Activated T-helper 9 cell treated with anti-CD3 and anti-CD28 coated beads, Interleukin-2, amount 50 U/mL, for 16 hours (primary cell): ENCODE measurements around the gene STPG3.
"Not testable (repeated sequence)": the region's sequence is repeated elsewhere in the genome, so short reads cannot be mapped to it uniquely, and the experiment has no call there.

Experiments
- DNase-seq: peaks from one replicate; pipeline ENCODE4 v3.0.0-alpha.2; 2020; ENCODE audit warnings: low read depth

Gene STPG3

DNA sequence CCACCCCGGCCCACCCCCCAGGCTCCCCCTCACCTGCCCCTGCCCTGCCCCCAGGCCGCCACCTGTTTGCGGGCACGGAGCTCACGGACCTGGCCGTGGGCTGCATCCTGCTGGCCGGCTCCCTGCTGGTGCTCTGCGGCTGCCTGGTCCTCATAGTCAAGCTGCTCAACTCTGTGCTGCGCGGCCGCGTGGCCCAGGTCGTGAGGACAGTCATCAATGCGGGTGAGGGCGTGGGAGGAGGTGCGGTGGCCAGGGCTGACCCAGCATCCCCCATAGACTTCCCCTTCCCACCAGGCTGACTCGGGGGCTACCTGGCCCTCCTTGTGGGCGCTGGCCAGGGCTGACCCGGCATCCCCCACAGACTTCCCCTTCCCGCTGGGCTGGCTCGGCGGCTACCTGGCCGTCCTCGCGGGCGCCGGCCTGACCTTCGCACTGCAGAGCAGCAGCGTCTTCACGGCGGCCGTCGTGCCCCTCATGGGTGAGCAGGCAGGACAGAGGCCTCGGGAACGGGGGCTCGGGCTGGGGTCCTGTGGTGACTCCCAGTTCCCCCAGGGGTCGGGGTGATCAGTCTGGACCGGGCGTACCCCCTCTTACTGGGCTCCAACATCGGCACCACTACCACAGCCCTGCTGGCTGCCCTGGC lies 16.9 kb upstream of the STPG3 start:
- no peak for DNase-seq

DNA sequence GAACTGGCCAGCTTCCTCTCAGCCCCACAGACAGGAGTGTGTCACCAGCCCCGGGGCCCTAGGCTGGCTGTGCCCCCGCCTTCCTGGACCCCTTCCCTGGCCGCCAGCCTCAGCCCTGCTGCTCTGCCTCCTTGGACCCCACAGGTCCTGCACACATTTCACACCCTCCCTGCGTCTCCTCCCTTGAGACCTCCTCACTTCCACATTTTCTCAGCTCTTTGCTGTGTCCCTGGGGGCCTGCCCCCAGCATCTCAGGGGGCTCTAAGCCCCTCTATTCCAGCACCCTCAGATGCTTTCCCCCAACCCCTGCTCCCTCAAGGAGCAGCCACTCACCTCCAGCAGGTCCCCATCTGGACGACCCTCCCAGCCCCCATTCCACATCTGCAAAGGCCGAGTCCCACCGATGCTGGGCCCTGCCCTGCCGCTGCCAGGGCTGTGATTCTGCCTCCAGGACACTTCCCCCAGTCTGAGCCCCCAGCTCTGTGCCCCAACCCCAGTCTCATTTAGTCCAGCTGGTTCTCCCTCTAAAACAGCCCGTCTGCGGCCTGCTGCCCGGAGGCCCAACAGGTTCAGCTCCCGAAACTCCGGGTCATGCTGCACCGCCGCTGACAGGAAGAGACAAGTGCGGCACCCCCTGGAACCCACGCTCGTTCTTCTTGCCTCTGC lies 16.2 kb upstream of the STPG3 start:
- DNase-seq = no peak

DNA sequence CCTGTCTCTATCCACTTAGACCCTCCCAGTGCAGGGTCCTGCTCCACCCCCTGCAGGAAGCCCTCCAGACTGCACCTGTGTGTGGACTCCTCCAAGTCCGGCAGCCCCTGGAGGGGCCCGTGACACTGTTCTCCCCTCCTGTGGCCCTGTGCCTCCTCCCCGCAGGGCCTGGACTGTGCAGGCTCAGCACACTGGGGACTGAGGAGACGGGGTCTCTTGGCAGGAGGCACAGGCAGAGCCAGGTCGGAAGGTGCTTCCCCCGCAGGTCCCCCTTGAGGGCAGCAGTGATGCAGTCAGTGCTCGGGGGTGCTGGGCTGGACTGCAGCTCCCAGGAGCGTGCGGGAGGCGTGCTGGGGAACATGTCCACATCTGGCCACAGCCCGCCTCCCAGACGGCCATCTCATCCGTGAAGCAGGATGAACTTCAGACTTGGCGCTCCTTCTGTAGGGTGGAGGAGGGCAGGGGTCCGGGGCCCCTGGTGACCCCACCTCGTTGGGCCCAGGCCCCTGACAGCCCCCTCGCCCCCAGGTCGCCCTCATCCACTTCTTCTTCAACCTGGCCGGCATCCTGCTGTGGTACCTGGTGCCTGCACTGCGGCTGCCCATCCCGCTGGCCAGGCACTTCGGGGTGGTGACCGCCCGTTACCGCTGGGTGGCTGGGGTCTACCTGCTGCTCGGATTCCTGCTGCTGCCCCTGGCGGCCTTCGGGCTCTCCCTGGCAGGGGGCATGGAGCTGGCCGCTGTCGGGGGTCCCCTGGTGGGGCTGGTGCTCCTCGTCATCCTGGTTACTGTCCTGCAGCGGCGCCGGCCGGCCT lies 15.5 kb upstream of the STPG3 start:
- no peak for DNase-seq

DNA sequence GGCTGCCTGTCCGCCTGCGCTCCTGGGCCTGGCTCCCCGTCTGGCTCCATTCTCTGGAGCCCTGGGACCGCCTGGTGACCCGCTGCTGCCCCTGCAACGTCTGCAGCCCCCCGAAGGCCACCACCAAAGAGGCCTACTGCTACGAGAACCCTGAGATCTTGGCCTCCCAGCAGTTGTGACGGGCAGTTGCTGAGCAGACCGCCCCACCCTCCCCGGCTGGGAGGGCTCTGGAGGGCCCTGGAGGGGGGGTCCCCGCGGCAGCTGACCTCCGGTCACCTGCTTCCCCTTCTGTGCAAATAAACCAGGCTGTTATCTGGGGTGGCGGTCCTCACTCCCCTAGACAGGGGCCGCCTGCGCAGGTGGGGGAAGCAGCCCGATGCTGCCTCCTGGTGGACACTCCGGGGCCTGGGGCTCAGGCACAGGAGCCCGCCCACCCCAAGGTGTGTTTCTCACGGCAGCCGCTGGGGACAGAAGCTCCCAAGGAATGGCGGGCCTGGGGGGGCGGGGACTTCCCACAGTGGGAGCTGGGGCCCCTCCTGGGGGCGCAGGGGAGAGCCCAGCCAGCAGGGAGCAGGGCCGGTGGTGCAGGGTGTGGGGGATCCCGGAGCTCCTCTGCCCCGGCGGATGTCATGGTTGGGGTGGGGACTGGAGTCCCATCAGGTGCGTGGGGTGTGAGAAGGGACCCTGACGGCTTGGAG lies 14.7 kb upstream of the STPG3 start:
- DNase-seq = peak; percentile 85

DNA sequence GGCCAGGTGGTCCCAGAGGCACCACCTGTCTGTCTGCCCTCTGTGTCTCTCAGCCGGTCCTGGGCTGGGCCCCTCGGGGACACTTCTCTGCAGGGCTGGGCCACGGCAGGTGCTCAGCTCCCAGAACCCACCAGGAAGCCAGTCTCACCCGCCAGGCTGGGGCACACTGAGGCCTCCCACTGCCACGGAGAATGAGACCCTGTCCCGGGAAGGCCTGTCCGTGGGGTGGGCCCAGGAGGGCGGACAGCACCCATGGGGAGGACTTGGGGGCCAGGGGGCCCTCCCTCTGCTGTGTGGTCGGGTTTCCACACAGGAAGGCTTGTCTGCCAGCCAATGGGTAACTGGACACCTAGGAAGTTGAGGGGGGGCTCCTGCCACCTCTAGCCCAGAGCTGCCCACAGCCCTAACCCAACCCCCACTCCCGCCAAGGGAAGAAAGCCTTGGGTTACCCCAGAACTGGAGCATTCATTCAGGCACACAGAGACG lies 14.1 kb upstream of the STPG3 start:
- no peak for DNase-seq

DNA sequence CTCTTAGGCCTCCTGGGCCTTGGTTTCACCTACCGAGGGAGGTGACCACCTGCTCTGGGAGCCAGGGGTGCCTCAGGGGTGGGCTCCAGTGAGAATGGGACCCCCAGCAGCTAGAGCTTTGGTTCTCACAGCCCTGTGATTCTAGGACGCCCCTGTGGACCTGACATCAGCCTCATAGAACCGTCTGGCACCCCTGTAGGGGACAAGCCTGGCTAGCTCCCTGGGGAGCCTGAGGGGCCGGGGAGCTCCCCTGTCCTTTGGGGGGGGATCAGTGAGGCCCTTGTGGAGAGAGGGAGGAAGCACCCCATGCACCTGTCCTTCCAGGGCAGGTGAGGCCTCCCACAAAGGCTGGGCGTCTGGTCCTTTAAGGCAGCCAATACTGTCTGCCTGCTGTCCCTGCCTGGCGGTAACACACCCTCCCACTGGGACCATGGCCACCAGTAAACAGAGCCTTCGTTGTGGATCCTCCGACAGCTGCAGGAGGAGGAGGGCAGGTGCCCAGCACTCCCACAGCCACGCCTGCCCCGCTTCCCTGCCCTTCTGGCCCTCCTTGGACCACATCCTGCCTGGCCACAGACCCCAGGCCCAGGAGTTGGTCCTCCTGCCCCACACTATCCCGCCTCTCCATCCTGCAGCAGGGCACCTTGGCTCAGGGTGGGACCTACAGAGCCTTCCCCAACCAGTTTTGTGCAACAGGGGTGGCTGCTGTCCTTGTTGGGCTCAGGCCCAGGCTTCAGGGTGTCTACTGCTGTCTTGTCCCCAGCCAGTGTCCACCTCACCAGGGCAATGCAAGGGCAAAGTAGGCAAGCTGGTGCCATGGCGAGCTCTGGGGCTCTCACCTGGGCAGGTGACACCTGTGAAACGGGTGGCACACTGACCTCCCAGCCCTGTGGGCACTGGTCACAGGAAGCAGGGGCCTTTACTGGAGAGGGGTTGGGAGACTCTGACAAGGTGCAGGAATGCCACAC lies 13.0 kb upstream of the STPG3 start:
- no peak for DNase-seq

DNA sequence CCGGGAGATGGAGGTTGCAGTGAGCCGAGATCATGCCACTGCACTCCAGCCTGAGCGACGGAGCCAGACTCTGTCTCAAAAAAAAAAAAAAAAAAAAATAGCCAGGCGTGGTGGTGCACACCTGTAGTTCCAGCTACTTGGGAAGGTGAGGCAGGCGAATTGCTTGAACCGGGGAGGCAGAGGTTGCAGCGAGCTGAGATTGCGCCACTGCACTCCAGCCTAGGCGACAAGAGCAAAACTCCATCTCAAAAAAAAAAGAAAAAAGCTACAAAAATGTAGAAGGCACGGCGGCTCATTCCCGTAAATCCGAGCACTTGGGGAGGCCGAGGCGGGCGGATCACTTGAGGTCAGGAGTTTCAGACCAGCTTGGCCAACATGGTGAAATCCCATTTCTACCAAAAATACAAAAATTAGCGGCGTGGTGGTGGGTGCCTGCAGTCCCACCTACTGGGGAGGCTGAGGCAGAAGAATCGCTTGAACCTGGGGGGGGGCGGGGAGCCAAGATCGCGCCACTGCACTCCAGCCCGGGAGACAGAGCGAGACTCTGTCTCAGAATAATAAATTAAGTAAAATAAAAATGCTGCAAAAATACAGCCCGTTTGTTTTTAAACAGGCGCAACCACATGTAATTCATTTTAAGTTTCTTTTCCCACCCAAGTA lies 11.4 kb upstream of the STPG3 start:
- not testable (repeated sequence) for DNase-seq

DNA sequence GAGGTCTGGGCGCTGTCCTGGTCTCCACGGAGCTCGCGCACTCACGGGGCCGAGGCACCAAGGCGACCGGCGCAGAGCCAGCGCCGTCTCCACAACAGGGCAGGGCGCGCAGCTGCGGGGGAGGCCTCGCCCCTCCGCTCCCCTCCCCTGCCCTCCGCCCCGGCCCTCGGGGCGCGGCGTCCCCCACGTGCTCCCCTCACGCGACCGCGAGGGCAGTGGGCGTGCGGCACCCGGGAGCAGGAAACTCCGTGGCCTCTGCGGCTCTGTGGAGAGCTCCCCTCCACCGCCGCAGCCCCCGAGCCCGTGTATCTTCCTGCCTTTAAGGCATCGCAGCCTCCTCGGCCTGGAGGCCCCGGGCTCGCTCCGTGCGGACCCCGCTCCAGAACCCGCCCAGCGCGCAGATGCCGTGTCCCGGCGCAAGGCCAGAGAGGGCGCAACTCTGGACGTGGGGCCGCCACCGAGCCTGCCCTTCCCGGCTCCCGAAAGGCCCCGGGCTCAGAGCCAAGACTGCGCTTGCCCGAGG lies 10.7 kb upstream of the STPG3 start:
- DNase-seq = peak; percentile 59

DNA sequence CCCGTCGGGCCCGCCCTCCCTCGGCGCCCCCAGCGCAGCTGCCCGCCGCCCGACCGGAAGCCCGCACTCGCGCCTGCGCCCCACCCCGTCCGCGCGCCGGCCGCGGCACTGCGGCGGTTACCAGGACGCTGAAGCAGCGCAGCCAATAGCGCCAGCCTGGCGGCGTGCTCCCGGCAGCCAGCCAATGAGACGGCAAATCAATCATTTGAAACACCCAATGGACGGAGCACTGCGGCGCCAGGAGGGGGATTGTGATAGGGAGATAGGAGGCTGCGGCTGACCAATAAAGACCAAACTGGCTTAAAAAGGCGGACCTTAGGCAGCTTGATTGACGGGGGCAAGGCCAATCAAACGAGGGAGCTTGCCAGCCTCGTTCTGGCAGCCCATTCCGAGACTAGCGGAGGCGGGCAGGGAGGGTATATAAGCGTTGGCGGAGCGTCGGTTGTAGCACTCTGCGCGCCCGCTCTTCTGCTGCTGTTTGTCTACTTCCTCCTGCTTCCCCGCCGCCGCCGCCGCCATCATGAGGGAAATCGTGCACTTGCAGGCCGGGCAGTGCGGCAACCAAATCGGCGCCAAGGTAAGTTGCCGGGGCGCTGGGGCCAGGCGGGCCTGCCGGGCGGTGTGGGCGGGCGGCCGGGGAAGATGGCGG lies 10.1 kb upstream of the STPG3 start, which contains the start of gene TUBB4B:
TUBB4B (plus strand) TSS at position 447 of the 649 bp plus-strand sequence; CDS start at position 521, 74 bp downstream.
- peak; percentile 95 for DNase-seq

DNA sequence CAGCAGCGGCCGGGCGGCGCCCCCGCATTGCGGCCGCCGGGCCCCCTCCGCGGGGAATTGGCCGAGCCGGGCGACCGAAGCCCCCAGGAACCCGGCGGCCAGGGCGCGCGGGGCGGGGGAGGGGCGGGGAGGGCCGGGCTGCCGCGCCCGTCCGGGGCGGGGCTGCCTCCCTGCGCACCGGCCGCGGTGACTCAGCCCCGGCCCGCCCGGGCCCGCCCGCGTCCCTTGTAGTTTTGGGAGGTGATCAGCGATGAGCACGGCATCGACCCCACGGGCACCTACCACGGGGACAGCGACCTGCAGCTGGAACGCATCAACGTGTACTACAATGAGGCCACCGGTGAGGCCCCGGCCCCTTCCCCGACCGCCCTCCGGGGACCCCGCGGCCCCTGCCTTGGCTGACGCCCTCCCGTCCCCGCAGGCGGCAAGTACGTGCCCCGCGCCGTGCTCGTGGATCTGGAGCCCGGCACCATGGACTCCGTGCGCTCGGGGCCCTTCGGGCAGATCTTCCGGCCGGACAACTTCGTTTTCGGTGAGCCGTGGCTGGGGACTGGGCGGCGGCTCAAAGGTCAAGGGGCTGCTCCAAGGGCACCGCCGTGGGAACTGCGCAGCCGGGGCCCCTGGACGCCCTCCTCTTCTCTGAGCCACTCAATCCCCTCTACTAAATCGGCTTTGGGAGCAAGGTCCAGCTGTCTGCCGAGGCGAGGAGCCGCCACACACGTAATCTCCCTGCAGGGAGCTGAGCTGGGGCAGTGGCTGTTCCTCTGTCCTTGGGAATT lies 9.4 kb upstream of the STPG3 start:
- peak; percentile 64 for DNase-seq

DNA sequence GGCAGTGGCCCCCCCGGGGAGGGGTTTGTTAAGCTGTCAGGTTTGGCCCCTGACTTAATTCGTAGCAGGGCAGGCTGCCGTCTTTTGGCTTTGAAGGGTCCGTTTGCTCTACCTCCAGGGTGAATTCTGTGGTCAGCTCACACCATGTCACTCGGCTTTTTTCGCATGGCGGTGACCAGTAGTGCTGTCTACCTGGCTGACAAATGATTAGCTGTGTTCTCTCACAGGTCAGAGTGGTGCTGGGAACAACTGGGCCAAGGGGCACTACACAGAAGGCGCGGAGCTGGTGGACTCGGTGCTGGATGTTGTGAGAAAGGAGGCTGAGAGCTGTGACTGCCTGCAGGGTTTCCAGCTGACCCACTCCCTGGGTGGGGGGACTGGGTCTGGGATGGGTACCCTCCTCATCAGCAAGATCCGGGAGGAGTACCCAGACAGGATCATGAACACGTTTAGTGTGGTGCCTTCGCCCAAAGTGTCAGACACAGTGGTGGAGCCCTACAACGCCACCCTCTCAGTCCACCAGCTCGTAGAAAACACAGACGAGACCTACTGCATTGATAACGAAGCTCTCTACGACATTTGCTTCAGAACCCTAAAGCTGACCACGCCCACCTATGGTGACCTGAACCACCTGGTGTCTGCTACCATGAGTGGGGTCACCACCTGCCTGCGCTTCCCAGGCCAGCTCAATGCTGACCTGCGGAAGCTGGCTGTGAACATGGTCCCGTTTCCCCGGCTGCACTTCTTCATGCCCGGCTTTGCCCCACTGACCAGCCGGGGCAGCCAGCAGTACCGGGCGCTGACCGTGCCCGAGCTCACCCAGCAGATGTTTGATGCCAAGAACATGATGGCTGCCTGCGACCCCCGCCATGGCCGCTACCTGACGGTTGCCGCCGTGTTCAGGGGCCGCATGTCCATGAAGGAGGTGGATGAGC lies 8.6 kb upstream of the STPG3 start:
- DNase-seq = no peak

DNA sequence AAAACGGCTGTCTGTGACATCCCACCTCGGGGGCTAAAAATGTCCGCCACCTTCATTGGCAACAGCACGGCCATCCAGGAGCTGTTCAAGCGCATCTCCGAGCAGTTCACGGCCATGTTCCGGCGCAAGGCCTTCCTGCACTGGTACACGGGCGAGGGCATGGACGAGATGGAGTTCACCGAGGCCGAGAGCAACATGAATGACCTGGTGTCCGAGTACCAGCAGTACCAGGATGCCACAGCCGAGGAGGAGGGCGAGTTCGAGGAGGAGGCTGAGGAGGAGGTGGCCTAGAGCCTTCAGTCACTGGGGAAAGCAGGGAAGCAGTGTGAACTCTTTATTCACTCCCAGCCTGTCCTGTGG lies 7.8 kb upstream of the STPG3 start:
- DNase-seq = not testable (repeated sequence)

DNA sequence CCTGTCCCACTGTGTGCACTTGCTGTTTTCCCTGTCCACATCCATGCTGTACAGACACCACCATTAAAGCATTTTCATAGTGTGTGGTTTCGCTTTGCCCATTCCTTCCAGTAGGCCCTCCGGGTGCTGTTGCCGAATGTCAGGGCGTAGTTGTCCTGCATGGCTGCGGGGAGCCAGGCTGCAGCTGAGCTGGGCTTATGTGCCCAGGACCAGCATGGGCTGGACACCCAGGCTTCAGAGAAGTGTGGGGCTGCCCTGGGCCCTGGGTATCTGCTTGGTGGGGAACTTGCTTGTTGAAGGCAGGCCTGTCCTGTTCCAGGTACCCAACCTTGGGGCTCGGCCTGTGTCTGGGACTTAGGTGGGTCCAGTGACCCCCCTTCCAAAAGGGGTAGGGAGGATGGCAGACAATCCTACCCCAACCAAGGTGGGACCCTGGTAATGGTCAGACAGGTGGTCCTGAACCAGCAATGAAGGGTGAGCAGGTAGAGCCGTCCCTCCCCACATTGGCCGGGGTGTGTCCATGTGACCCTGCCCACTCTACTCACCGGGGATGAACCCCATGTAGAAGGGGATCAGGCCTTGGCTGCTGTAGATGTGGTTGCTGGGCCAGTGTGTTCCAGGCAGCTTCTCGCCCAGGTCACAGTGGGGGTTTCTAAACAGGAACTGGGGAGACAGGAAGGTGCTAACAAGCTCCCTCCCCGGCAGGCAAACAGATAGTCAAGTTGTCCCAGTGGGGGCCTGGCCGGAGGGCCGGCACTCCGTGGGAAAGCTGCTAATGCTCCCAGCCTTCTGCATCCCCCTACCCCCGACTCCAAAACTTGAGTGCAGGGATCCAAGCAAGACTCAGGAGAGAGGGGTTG lies 7.2 kb upstream of the STPG3 start:
- no peak for DNase-seq

DNA sequence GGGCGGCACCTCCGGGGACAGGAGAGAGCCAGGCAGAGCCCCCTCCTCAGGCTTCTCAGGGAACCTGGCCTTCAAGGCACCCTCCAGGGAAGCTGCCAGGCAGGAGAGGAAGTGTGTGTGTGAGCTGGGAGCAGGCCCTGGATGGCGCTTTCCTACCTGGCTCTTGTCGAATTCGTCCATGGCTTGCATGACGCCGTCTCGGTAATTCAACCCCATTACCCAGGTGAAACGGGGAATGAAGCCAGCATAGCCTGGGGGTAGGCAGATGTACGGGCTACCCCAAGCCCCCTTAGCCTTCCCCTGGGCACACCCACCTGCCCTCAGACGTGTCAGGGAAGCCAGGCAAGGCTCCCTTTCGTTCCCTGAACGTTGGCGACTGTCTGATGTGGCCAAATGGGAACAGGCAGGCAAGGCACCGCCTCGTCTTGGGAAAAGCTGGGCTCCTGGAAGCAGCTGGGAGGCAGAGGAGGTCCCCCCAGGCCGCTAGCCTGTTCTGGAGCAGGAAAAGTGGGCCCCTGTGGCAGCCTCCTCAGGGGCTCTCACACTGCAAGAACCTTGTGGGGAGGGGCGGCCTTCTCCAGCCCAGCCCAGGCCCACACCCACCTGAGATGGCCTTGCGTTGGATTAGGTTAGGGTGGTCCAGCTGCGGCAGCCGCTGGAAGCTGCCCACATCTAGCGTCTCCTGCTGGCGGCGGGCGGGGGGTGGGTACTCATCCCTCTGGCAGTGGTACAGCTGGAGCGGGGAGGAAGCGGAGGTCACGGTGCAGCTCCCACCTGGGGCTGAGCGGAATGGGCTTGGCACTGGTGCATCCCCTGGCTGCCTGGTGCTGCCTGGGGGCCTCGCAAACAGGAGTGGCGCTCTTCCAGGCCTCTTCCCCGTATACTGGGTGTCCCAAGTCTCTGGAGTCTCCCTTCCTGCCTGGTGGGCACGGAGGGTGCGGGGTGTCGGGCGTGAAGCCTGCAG lies 6.3 kb upstream of the STPG3 start:
- no peak for DNase-seq
